H1 (cell line): Measurements from ENCODE around the gene HCK. TPM values are rescaled to one million over a fixed set of nuclear protein-coding genes. Genes with fewer than 3 reads are reported as not detected.

Experiments
- CTCF ChIA-PET: fragments of 300-600 bp; sonication (Branson Sonifier 250); formaldehyde crosslinking; loops from one replicate; lab custom pipeline; 2021; ENCODE audit not compliant: partially characterized antibody; lab: Charles Lee
- POLR2A ChIA-PET: fragments of 300-600 bp; sonication (Branson Sonifier 250); formaldehyde crosslinking; loops from one replicate; lab custom pipeline; 2021; ENCODE audit warnings: inconsistent platforms; ENCODE audit not compliant: partially characterized antibody; lab: Charles Lee
- DNase-seq, 2 experiments: peaks; one replicate each; pipeline versions ENCODE4 v3.0.0 to v3.0.0-alpha.2; 2010 to 2022; ENCODE audit warnings: low spot score in 2 of 2, low read depth in 1 of 2, mixed read lengths in 1 of 2
- FAIRE-seq: peaks from 2 replicates; lab custom pipeline; 2011; peaks lifted over from hg19 to GRCh38; lab: Jason Lieb, UNC
- H2AFZ ChIP-seq: 2 replicates; pipeline ENCODE4 v1.8.1; 2012; ENCODE audit warnings: low read length, inconsistent platforms
- H2AK5ac ChIP-seq: 2 replicates; pipeline ENCODE4 v1.6.1; 2013; ENCODE audit warnings: low read depth, low read length
- H2BK120ac ChIP-seq: replicated peaks from 2 replicates; pipeline ENCODE3; 2013; ENCODE audit warnings: low read depth, low read length, inconsistent platforms
- H2BK12ac ChIP-seq: 2 replicates; pipeline ENCODE4 v1.6.1; 2013; ENCODE audit warnings: low read depth, low read length
- H2BK15ac ChIP-seq: 2 replicates; pipeline ENCODE4 v1.6.1; 2013; ENCODE audit warnings: low read length
- H2BK20ac ChIP-seq: 2 replicates; pipeline ENCODE4 v1.6.1; 2013; ENCODE audit warnings: low read length
- H2BK5ac ChIP-seq: 2 replicates; pipeline ENCODE4 v1.6.1; 2013; ENCODE audit warnings: low read depth, low read length
- H3K14ac ChIP-seq: 2 replicates; pipeline ENCODE4 v1.6.1; 2013; ENCODE audit warnings: inconsistent platforms; ENCODE audit not compliant: insufficient read length
- H3K18ac ChIP-seq: 2 replicates; pipeline ENCODE4 v1.6.1; 2013; ENCODE audit warnings: low read length; ENCODE audit errors: extremely low read depth
- H3K23ac ChIP-seq: 2 replicates; pipeline ENCODE4 v1.6.1; 2013; ENCODE audit warnings: inconsistent platforms; ENCODE audit not compliant: insufficient read length
- H3K23me2 ChIP-seq: 2 replicates; pipeline ENCODE4 v1.6.1; 2013; ENCODE audit warnings: low read depth, low read length
- H3K27ac ChIP-seq: 2 replicates; pipeline ENCODE4 v1.6.1; 2011; ENCODE audit warnings: low read depth, low read length, inconsistent platforms
- H3K27me3 ChIP-seq, 4 experiments: replicated peaks in 1 of 4; 1 replicate in 1 of 4; 2 replicates in 3 of 4; pipeline versions ENCODE4 v1.6.1 to v1.8.1; 2011 to 2013; ENCODE audit warnings: low read length in 3 of 4, mild to moderate bottlenecking in 3 of 4, inconsistent platforms in 2 of 4, mixed read lengths in 2 of 4, moderate library complexity in 1 of 4; ENCODE audit not compliant: control insufficient read depth in 3 of 4, insufficient read depth in 3 of 4; ENCODE audit errors: extremely low read depth in 1 of 4
- H3K36me3 ChIP-seq, 4 experiments: 2 replicates each; pipeline versions ENCODE4 v1.6.1 to v1.8.1; 2011 to 2013; ENCODE audit warnings: mild to moderate bottlenecking in 4 of 4, low read length in 3 of 4, moderate library complexity in 2 of 4, control low read depth in 1 of 4, inconsistent platforms in 1 of 4; ENCODE audit not compliant: insufficient read depth in 4 of 4, control insufficient read depth in 2 of 4
- H3K4ac ChIP-seq: replicated peaks from 2 replicates; pipeline ENCODE3; 2013; ENCODE audit warnings: low read length, low read depth, mixed read lengths, inconsistent platforms; ENCODE audit not compliant: insufficient read length
- H3K4me1 ChIP-seq, 4 experiments: replicated peaks in 1 of 4; 1 replicate in 1 of 4; 2 replicates in 3 of 4; pipeline versions ENCODE4 v1.6.1 to v1.8.1; 2011 to 2013; ENCODE audit warnings: low read length in 3 of 4, inconsistent platforms in 2 of 4, mixed read lengths in 1 of 4; ENCODE audit not compliant: insufficient read depth in 4 of 4, control insufficient read depth in 3 of 4
- H3K4me2 ChIP-seq, 2 experiments: 2 replicates each; pipeline versions ENCODE4 v1.6.1 to v1.8.1; 2011 to 2013; ENCODE audit warnings: low read depth in 2 of 2, low read length in 2 of 2, control low read depth in 1 of 2, inconsistent platforms in 1 of 2, mild to moderate bottlenecking in 1 of 2; ENCODE audit not compliant: insufficient read depth in 1 of 2
- H3K4me3 ChIP-seq, 4 experiments: fragments of 200-600, 300-600 bp in 1 of 4; sonication (generic), shearing (Covaris generic), sonication (Bioruptor Twin) in 1 of 4; 2 replicates each; pipeline versions ENCODE4 v1.5.1 to v1.8.1; 2011 to 2016; ENCODE audit warnings: low read length in 4 of 4, low read depth in 3 of 4, control low read depth in 2 of 4, inconsistent platforms in 2 of 4, mild to moderate bottlenecking in 2 of 4, mixed read lengths in 1 of 4, moderate library complexity in 1 of 4; ENCODE audit not compliant: insufficient read depth in 2 of 4; ENCODE audit errors: extremely low read depth in 1 of 4
- H3K56ac ChIP-seq: replicated peaks from 2 replicates; pipeline ENCODE3; 2013; ENCODE audit warnings: low read depth, mild to moderate bottlenecking, mixed read lengths, low read length, inconsistent platforms; ENCODE audit not compliant: insufficient read length
- H3K79me1 ChIP-seq: 2 replicates; pipeline ENCODE4 v1.6.1; 2013; ENCODE audit warnings: low read depth, low read length, control low read depth
- H3K79me2 ChIP-seq, 2 experiments: 2 replicates each; pipeline versions ENCODE4 v1.6.1 to v1.8.1; 2012 to 2013; ENCODE audit warnings: low read length in 2 of 2, mild to moderate bottlenecking in 2 of 2, inconsistent platforms in 1 of 2; ENCODE audit not compliant: insufficient read depth in 2 of 2, control insufficient read depth in 1 of 2
- H3K9ac ChIP-seq, 4 experiments: replicated peaks in 1 of 4; 1 replicate in 1 of 4; 2 replicates in 3 of 4; pipeline versions ENCODE4 v1.6.1 to v1.8.1; 2011 to 2013; ENCODE audit warnings: low read depth in 3 of 4, low read length in 3 of 4, control low read depth in 2 of 4, mild to moderate bottlenecking in 2 of 4, moderate library complexity in 2 of 4, inconsistent platforms in 1 of 4; ENCODE audit errors: extremely low read depth in 1 of 4
- H3K9me3 ChIP-seq, 2 experiments: 2 replicates each; pipeline versions ENCODE4 v1.6.1 to v1.8.1; 2012 to 2013; ENCODE audit warnings: mild to moderate bottlenecking in 2 of 2, moderate library complexity in 2 of 2, control low read depth in 1 of 2, inconsistent platforms in 1 of 2, low read depth in 1 of 2, low read length in 1 of 2, mixed read lengths in 1 of 2; ENCODE audit not compliant: insufficient read depth in 2 of 2
- H4K20me1 ChIP-seq, 2 experiments: replicated peaks in 1 of 2; 2 replicates each; pipeline versions ENCODE3 to v1.8.1; 2011 to 2013; ENCODE audit warnings: inconsistent platforms in 2 of 2, low read length in 2 of 2, mild to moderate bottlenecking in 1 of 2; ENCODE audit not compliant: insufficient read depth in 2 of 2, control insufficient read depth in 1 of 2
- H4K5ac ChIP-seq: 2 replicates; pipeline ENCODE4 v1.6.1; 2013; ENCODE audit warnings: low read length, low read depth, mixed read lengths, inconsistent platforms; ENCODE audit not compliant: insufficient read length
- H4K8ac ChIP-seq: 2 replicates; pipeline ENCODE4 v1.8.0; 2013; ENCODE audit warnings: mild to moderate bottlenecking, moderate library complexity, low read length, inconsistent platforms; ENCODE audit not compliant: insufficient read depth; ENCODE audit errors: extremely low read depth
- H4K91ac ChIP-seq: replicated peaks from 2 replicates; pipeline ENCODE3; 2013; ENCODE audit warnings: low read length, mixed read lengths, inconsistent platforms; ENCODE audit not compliant: insufficient read length
- ATF3 ChIP-seq: IDR thresholded peaks from 2 replicates; pipeline ENCODE4 v1.6.1; 2011; ENCODE audit warnings: low read depth, mild to moderate bottlenecking, low read length; ENCODE audit not compliant: insufficient read depth
- FOSL1 ChIP-seq: IDR thresholded peaks from 2 replicates; pipeline ENCODE4 v1.6.1; 2011; ENCODE audit warnings: mild to moderate bottlenecking, low read depth, low read length, moderate library complexity; ENCODE audit not compliant: insufficient read depth
- GTF2F1 ChIP-seq: IDR thresholded peaks from 2 replicates; pipeline ENCODE4 v1.6.1; 2012; ENCODE audit warnings: low read depth, low read length, improper control_type of control experiment, borderline replicate concordance
- NANOG ChIP-seq: IDR thresholded peaks from 2 replicates; pipeline ENCODE4 v1.6.1; 2011; ENCODE audit warnings: low read length, low read depth, mild to moderate bottlenecking, inconsistent platforms; ENCODE audit not compliant: insufficient read depth, poor library complexity, severe bottlenecking
- NRF1 ChIP-seq: IDR thresholded peaks from 2 replicates; pipeline ENCODE4 v1.6.1; 2011; ENCODE audit warnings: mild to moderate bottlenecking, low read depth, low read length, improper control_type of control experiment
- POLR2A ChIP-seq, 2 experiments: IDR thresholded peaks; 1 replicate in 1 of 2; 2 replicates in 1 of 2; pipeline ENCODE4 v1.6.1; 2011; ENCODE audit warnings: low read depth in 2 of 2, low read length in 2 of 2, mild to moderate bottlenecking in 2 of 2; ENCODE audit errors: control extremely low read depth in 1 of 2
- RAD21 ChIP-seq, 2 experiments: IDR thresholded peaks in 1 of 2; conservative IDR thresholded peaks in 1 of 2; 2 replicates each; pipeline ENCODE4 v1.6.1; 2011; ENCODE audit warnings: low read depth in 2 of 2, low read length in 2 of 2, improper control_type of control experiment in 1 of 2, inconsistent platforms in 1 of 2, mild to moderate bottlenecking in 1 of 2, moderate library complexity in 1 of 2
- RXRA ChIP-seq: IDR thresholded peaks from 2 replicates; pipeline ENCODE4 v1.6.1; 2011; ENCODE audit warnings: low read depth, mild to moderate bottlenecking, low read length, moderate library complexity; ENCODE audit not compliant: insufficient read depth
- SIRT6 ChIP-seq: IDR thresholded peaks from one replicate; pipeline ENCODE4 v1.7.1; 2012; ENCODE audit warnings: low read length, inconsistent platforms
- SP4 ChIP-seq: IDR thresholded peaks from 2 replicates; pipeline ENCODE4 v1.6.1; 2012; ENCODE audit warnings: low read length, inconsistent platforms
- TBP ChIP-seq: IDR thresholded peaks from 2 replicates; pipeline ENCODE4 v1.6.1; 2011; ENCODE audit warnings: low read depth, low read length, improper control_type of control experiment
- USF2 ChIP-seq: IDR thresholded peaks from 2 replicates; pipeline ENCODE4 v1.6.1; 2011; ENCODE audit warnings: low read length, improper control_type of control experiment
- ZNF274 ChIP-seq: IDR thresholded peaks from 2 replicates; pipeline ENCODE4 v1.7.0; 2012; ENCODE audit warnings: low read length, borderline replicate concordance; ENCODE audit errors: extremely low read depth
- WGBS, 2 experiments: shearing (Covaris generic) in 1 of 2; methylation state at CpG; one replicate each; pipeline versions ENCODE4 v1.1.6 to v1.1.7; 2013 to 2015; ENCODE audit warnings: low lambda C conversion rate in 2 of 2, mixed read lengths in 2 of 2, inconsistent platforms in 1 of 2, low coverage in 1 of 2, missing lambda C conversion rate in 1 of 2; ENCODE audit not compliant: insufficient replicate concordance in 2 of 2, insufficient coverage in 1 of 2, insufficient read length in 1 of 2; ENCODE audit errors: extremely low coverage in 1 of 2, missing lambda C conversion rate in 1 of 2; 5-methylcytosine and 5-hydroxymethylcytosine counted together
- polyA plus RNA-seq, 7 experiments: library from polyadenylated mRNA; depleted of rRNA in 3 of 7; stranded (reverse) in 5 of 7; unstranded in 2 of 7; fragments of >200 nt in 5 of 7; fragments of 200-250 nt in 2 of 7; gene quantifications; 1 replicate in 5 of 7; 2 replicates in 1 of 7; 4 replicates in 1 of 7; pipeline versions ENCODE4 v1.2.1 to v1.2.3, GENCODE V29; 2011 to 2013; ENCODE audit warnings: missing spikeins in 2 of 7, mixed read lengths in 2 of 7
- total RNA-seq: library from RNA; stranded (reverse); fragmentation: NEBNext Ultra II Directional; extraction: Animal tissue kit (Norgen Biotek cat#: 25700); gene quantifications from 2 replicates; pipeline ENCODE4 v1.2.1, GENCODE V29; 2021

HCK gene
- total and polyA plus RNA-seq, 2 of the 8 experiments (the other 6 are each of a cell fraction or from before 2014, with no cell fraction given): 0.37 to 4.3 TPM

- FAIRE-seq (no peak), DNase-seq (no peak)
- Histone ChIP-seq H3K18ac (no peak overlapping the region), H3K4ac (no peak overlapping the region), H2BK12ac (no peak overlapping the region), H2BK20ac (no peak overlapping the region), H3K4me3 (no peak overlapping the region), H3K4me1 (peaks cover 0 to 3% (median under 1%) of the 10 kb centered on the region in 4 experiments; a peak in 4 of 7 replicates), H2AFZ (no peak overlapping the region), H3K9ac (no peak overlapping the region), H3K27ac (no peak overlapping the region), H3K23ac (no peak overlapping the region), H3K79me1 (no peaks in the 10 kb centered on the region), H3K56ac (no peak overlapping the region), H2BK5ac (no peak overlapping the region), H3K36me3 (no peaks in the 10 kb centered on the region), H2BK15ac (no peak overlapping the region), H3K14ac (no peak overlapping the region), H4K5ac (no peak overlapping the region), H3K4me2 (no peak overlapping the region), H4K20me1 (no peaks in the 10 kb centered on the region), H3K9me3 (no peaks in the 10 kb centered on the region), H2AK5ac (no peak overlapping the region), H3K27me3 (no peaks in the 10 kb centered on the region), H4K91ac (no peak overlapping the region), H3K79me2 (no peaks in the 10 kb centered on the region), H4K8ac (no peak overlapping the region), H3K23me2 (no peaks in the 10 kb centered on the region), H2BK120ac (no peak overlapping the region)
- POLR2A ChIA-PET: no interaction called here
- TF ChIP-seq SIRT6: no peak
- TF ChIP-seq SP4: no peak
- TF ChIP-seq RXRA: no peak
- TF ChIP-seq USF2: no peak
- no peak for TF ChIP-seq GTF2F1
- TF ChIP-seq ATF3: no peak
- TF ChIP-seq TBP: no peak
- no peak for TF ChIP-seq NRF1
- no peak for TF ChIP-seq RAD21 (IDR thresholded peaks at IDR 0.05 in 1 of 2, conservative IDR thresholded peaks at IDR 0.05 in 1 of 2; ENCODE audit: low read depth in 2 of 2, low read length in 2 of 2)
- TF ChIP-seq POLR2A (IDR thresholded peaks at IDR 0.05; ENCODE audit: control extremely low read depth in 1 of 2, low read depth in 2 of 2, low read length in 2 of 2): no peak
- no peak for TF ChIP-seq ZNF274
- no peak for TF ChIP-seq FOSL1
- TF ChIP-seq NANOG: no peak
- CTCF ChIA-PET: interaction anchor here (1.7 kb wide), 1 partner anchor 14 kb away, joined by 4 read pairs; no protein-coding TSS in a partner anchor
- WGBS, 2 experiments: 87% methylated on average over 4 of the region's 4 CpGs; no CpG with 5 or more reads in 1 of the 2 experiments
Measured at GRCh38 chr20:32077190-32077589, 25.1 kb downstream of the HCK start.
